Activated CD8-positive, alpha-beta memory T cell treated with anti-CD3 and anti-CD28 coated beads for 1 hour (primary cell): ENCODE data around the gene RNF31.
A peak's percentile ranks its signal among the peaks of the same experiment; 100 is the strongest.

ENCODE experiments used
- DNase-seq, 2 donors: peaks; one replicate each; pipeline ENCODE4 v3.0.0-alpha.2; 2020; ENCODE audit warnings: low read depth in 1 of 2; ENCODE audit errors: extremely low read depth in 1 of 2

RNF31 gene

GRCh38 chr14:24116128-24116814 is 31.0 kb upstream of the RNF31 start:
- no peak for DNase-seq

- no peak for DNase-seq
Measured at GRCh38 chr14:24117179-24117578, 30.1 kb upstream of the RNF31 start.

- no peak for DNase-seq
Measured at GRCh38 chr14:24119691-24120090, 27.6 kb upstream of the RNF31 start.

GRCh38 chr14:24121210-24121609 is 26.1 kb upstream of the RNF31 start:
- no peak for DNase-seq

- DNase-seq: no peak
Measured at GRCh38 chr14:24122416-24122815, 24.9 kb upstream of the RNF31 start.

GRCh38 chr14:24122898-24123297 is 24.4 kb upstream of the RNF31 start:
- no peak for DNase-seq

GRCh38 chr14:24123424-24124417 is 23.6 kb upstream of the RNF31 start:
- DNase-seq: no peak

- no peak for DNase-seq
Measured at GRCh38 chr14:24126939-24127338, 20.4 kb upstream of the RNF31 start.

- DNase-seq: no peak
Measured at GRCh38 chr14:24127673-24128072, 19.6 kb upstream of the RNF31 start.

GRCh38 chr14:24129410-24129998 is 17.8 kb upstream of the RNF31 start:
- DNase-seq: no peak

- no peak for DNase-seq
Measured at GRCh38 chr14:24130380-24130716, 16.9 kb upstream of the RNF31 start, which contains the start of gene FITM1. FITM1 (plus strand) TSS chr14:24130659; CDS start chr14:24131564, 905 bp downstream.

- no peak for DNase-seq
Measured at GRCh38 chr14:24130717-24131548, 16.4 kb upstream of the RNF31 start.

GRCh38 chr14:24131549-24131966 is 15.7 kb upstream of the RNF31 start:
- no peak for DNase-seq

- DNase-seq: no peak
Measured at GRCh38 chr14:24132061-24132685, 15.1 kb upstream of the RNF31 start.

- DNase-seq: no peak
Measured at GRCh38 chr14:24132976-24133375, 14.3 kb upstream of the RNF31 start.

GRCh38 chr14:24133735-24134134 is 13.6 kb upstream of the RNF31 start:
- DNase-seq: no peak

GRCh38 chr14:24135584-24135833 is 11.8 kb upstream of the RNF31 start:
- no peak for DNase-seq

GRCh38 chr14:24135834-24136683 is 11.2 kb upstream of the RNF31 start, which contains the start of gene PSME1:
PSME1 (plus strand) TSS chr14:24136194; CDS start chr14:24136263, 69 bp downstream.
- DNase-seq: peak; percentile 79 to 89

- DNase-seq: no peak
Measured at GRCh38 chr14:24136684-24137528, 10.4 kb upstream of the RNF31 start.
